HepG2 (cell line): Measurements from ENCODE around the gene OR52N4. TPM values are rescaled to one million over a fixed set of nuclear protein-coding genes. Genes with fewer than 3 reads are reported as not detected.

ENCODE experiments used
- ATAC-seq: fragments of 200-7000 bp; cut with Tn5 transposase; 3 replicates; pipeline ENCODE4 v1.9.1; 2020; ENCODE audit warnings: mild to moderate bottlenecking, moderate library complexity
- BruUV-seq: library from RNA; stranded (reverse); fragments of 400-500 nt; replicated peaks from 2 replicates; lab custom pipeline; 2021; lab: Mats Ljungman, UMichigan
- CTCF ChIA-PET: fragments of 300-600 bp; formaldehyde crosslinking; extraction: SDS; loops from one replicate; lab custom pipeline; 2021; ENCODE audit warnings: low total read pairs, inconsistent platforms, low intra/inter-chr PET ratio; lab: Yijun Ruan, JAX
- POLR2A ChIA-PET: fragments of 350-600 bp; sonication (Branson Sonifier 250); formaldehyde crosslinking; loops from one replicate; lab custom pipeline; 2020; ENCODE audit warnings: antibody characterized with exemption, inconsistent platforms; lab: Yijun Ruan, JAX
- DNase-seq: peaks from one replicate; pipeline ENCODE4 v3.0.0-alpha.2; 2015; ENCODE audit warnings: low spot score
- FAIRE-seq: peaks from 3 replicates; lab custom pipeline; 2011; peaks lifted over from hg19 to GRCh38; lab: Jason Lieb, UNC
- H2AFZ ChIP-seq: one replicate; pipeline ENCODE4 v1.6.1; 2011; ENCODE audit warnings: low read length, inconsistent platforms
- H3K27ac ChIP-seq: fragments of 300-600 bp; 3 replicates; pipeline ENCODE4 v1.8.0; 2011; ENCODE audit warnings: mixed run types, mild to moderate bottlenecking, mixed read lengths, low read length, inconsistent platforms; ENCODE audit not compliant: insufficient read depth; ENCODE audit errors: extremely low read length
- H3K27me3 ChIP-seq, 2 experiments: fragments of 200-600 bp in 1 of 2; 2 replicates in 1 of 2; 3 replicates in 1 of 2; pipeline versions ENCODE4 v1.6.0 to v1.8.0; 2011; ENCODE audit warnings: low read length in 2 of 2, mild to moderate bottlenecking in 2 of 2, moderate library complexity in 2 of 2, inconsistent platforms in 1 of 2; ENCODE audit not compliant: insufficient read depth in 2 of 2, control insufficient read depth in 1 of 2
- H3K36me3 ChIP-seq, 2 experiments: fragments of 200-600 bp in 1 of 2; replicated peaks in 1 of 2; 2 replicates in 1 of 2; 3 replicates in 1 of 2; pipeline versions ENCODE4 v1.5.1 to v1.8.0; 2011; ENCODE audit warnings: low read length in 2 of 2, inconsistent platforms in 1 of 2; ENCODE audit not compliant: insufficient read depth in 2 of 2, control insufficient read depth in 1 of 2
- H3K4me1 ChIP-seq: 2 replicates; pipeline ENCODE4 v1.5.1; 2012; ENCODE audit warnings: low read length, inconsistent platforms; ENCODE audit not compliant: insufficient read depth
- H3K4me2 ChIP-seq: 2 replicates; pipeline ENCODE4 v1.6.0; 2011; ENCODE audit warnings: low read depth, low read length, inconsistent platforms
- H3K4me3 ChIP-seq, 3 experiments: fragments of 200-600 bp in 1 of 3; sonication (generic), shearing (Covaris generic) in 1 of 3; replicated peaks in 1 of 3; 2 replicates each; pipeline ENCODE4 v1.5.1; 2011 to 2016; ENCODE audit warnings: low read length in 3 of 3, inconsistent platforms in 2 of 3, low read depth in 2 of 3, mild to moderate bottlenecking in 2 of 3, control low read depth in 1 of 3, mixed read lengths in 1 of 3; ENCODE audit not compliant: insufficient read depth in 1 of 3
- H3K79me2 ChIP-seq: one replicate; pipeline ENCODE4 v1.6.1; 2011; ENCODE audit warnings: low read length, inconsistent platforms; ENCODE audit not compliant: insufficient read depth
- H3K9ac ChIP-seq: 2 replicates; pipeline ENCODE4 v1.6.0; 2011; ENCODE audit warnings: mild to moderate bottlenecking, low read depth, low read length, inconsistent platforms; ENCODE audit not compliant: insufficient read depth
- H3K9me3 ChIP-seq: 2 replicates; pipeline ENCODE4 v1.5.1; 2012; ENCODE audit warnings: mild to moderate bottlenecking, low read length
- H4K20me1 ChIP-seq: 2 replicates; pipeline ENCODE4 v1.6.0; 2011; ENCODE audit warnings: inconsistent platforms, mild to moderate bottlenecking, low read length, moderate library complexity; ENCODE audit not compliant: insufficient read depth
- KLF9 ChIP-seq: IDR thresholded peaks from 2 replicates; pipeline ENCODE4 v1.6.1; 2016; ENCODE audit warnings: low read depth
- SNAPC4 ChIP-seq: sonication (generic); formaldehyde crosslinking; IDR thresholded peaks from 2 replicates; pipeline ENCODE4 v1.4.0; 2020; ENCODE audit warnings: mild to moderate bottlenecking, missing genetic modification reagents
- ZBTB46 ChIP-seq: sonication (generic); formaldehyde crosslinking; IDR thresholded peaks from 2 replicates; pipeline ENCODE4 v1.4.0; 2020; ENCODE audit warnings: mild to moderate bottlenecking, missing genetic modification reagents, borderline replicate concordance
- ZNF12 ChIP-seq: sonication (generic); formaldehyde crosslinking; IDR thresholded peaks from 2 replicates; pipeline ENCODE4 v1.5.0; 2020; ENCODE audit warnings: missing genetic modification reagents
- ZNF431 ChIP-seq: sonication (generic); formaldehyde crosslinking; IDR thresholded peaks from 2 replicates; pipeline ENCODE4 v1.9.0; 2022; ENCODE audit warnings: missing genetic modification reagents, low read depth, mild to moderate bottlenecking, borderline replicate concordance
- ZNF512B ChIP-seq: sonication (generic); formaldehyde crosslinking; IDR thresholded peaks from 2 replicates; pipeline ENCODE4 v1.5.1; 2020; ENCODE audit warnings: missing genetic modification reagents, mild to moderate bottlenecking, borderline replicate concordance
- WGBS: methylation state at CpG from one replicate; pipeline ENCODE4 v1.1.6; 2017; ENCODE audit warnings: low lambda C conversion rate; 5-methylcytosine and 5-hydroxymethylcytosine counted together
- in situ Hi-C: cut with HindIII; loops from 2 replicates; pipeline ENCODE4 v1.10.0; 2017; ENCODE audit warnings: low pct_unique_long_range_greater_than_20kb; ENCODE audit not compliant: extremely low pct_ligation_motif_present
- intact Hi-C: fragments of 100-400 bp; cut with micrococcal nuclease; formaldehyde crosslinking; loops from one replicate; pipeline ENCODE4 v1.10.0; 2022; ENCODE audit not compliant: unreplicated experiment
- polyA plus RNA-seq, 8 experiments: library from polyadenylated mRNA; depleted of rRNA in 3 of 8; stranded (reverse) in 7 of 8; unstranded in 1 of 8; fragments of >200 nt; fragmentation: Illumina TruSeq in 4 of 8; extraction: Trizol in 4 of 8; gene quantifications; 2 replicates each; pipeline versions ENCODE4 v1.2.1 to v1.2.3, GENCODE V29; 2011 to 2016; ENCODE audit warnings: low read depth in 4 of 8, missing spikeins in 1 of 8, mixed read lengths in 1 of 8; ENCODE audit not compliant: insufficient read depth in 1 of 8
- total RNA-seq, 5 experiments: library from RNA; depleted of rRNA; stranded (reverse); fragments of >200 nt; fragmentation: Illumina TruSeq; extraction: Trizol; gene quantifications; 2 replicates each; pipeline ENCODE4 v1.2.3, GENCODE V29; 2016; ENCODE audit warnings: low read depth in 1 of 5
- TF ChIP-seq, protein P1 (sequence below): sonication (generic); formaldehyde crosslinking; IDR thresholded peaks from 2 replicates; pipeline ENCODE4 v1.4.0; 2020; ENCODE audit warnings: missing genetic modification reagents

The OR52N4 gene
- total and polyA plus RNA-seq, 2 of the 13 experiments (the other 11 are each of a cell fraction or from before 2014, with no cell fraction given): 0.09 to 0.30 TPM

GRCh38 chr11:5796541-5796940 lies 42.5 kb downstream of the OR52N4 start (continued):
- TF ChIP-seq ZBTB46 (CRISPR knock-in tag) (no peak), SNAPC4 (no peak)
- TF ChIP-seq, all 625 proteins: peak for 0

DNA sequence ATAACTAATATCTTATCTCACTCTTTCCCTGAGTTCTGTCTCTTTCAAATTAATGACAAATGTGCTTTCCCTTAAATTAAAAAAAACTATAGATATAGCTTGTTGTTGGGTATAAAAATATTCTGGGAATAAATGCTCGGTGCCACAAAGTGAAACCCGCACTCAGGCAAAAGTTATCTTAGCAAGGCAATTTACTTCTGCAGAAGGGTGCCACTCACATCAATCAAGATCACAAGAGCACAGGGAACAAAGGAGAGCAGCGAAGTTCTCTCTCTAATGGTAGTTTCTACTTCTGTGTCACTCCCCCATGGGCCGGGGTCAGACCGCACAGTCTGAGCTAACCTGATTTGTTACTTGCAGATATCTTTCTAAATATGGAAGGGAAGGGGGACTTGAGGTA lies 49.9 kb downstream of the OR52N4 start:
- WGBS: 58% methylated on average over 5 of the region's 5 CpGs
- TF ChIP-seq KLF9 (CRISPR knock-in tag): no peak
- no peak for TF ChIP-seq ZNF512B
- TF ChIP-seq ZNF12: no peak
- TF ChIP-seq, protein P1, sequence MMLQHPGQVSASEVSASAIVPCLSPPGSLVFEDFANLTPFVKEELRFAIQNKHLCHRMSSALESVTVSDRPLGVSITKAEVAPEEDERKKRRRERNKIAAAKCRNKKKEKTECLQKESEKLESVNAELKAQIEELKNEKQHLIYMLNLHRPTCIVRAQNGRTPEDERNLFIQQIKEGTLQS (CRISPR knock-in tag): no peak
- TF ChIP-seq ZNF431 (CRISPR knock-in tag): no peak
- ChIA-PET POLR2A (no interaction called here), CTCF (interaction anchor here (1.0 kb wide), 1 partner anchor 328 kb away, joined by 3 read pairs; no protein-coding TSS in a partner anchor)
- DNase-seq: no peak
- H3K9ac ChIP-seq: no peak overlapping the region
- H2AFZ ChIP-seq: no peak overlapping the region
- peaks cover 0 to 21% of the 10 kb centered on the region in 2 experiments; a peak in 4 of 5 replicates for H3K27me3 ChIP-seq
- H4K20me1 ChIP-seq: no peaks in the 10 kb centered on the region
- H3K9me3 ChIP-seq: no peaks in the 10 kb centered on the region
- intact Hi-C loops (no loop called here), in situ Hi-C loops (loop anchor here (10.0 kb wide), 1 partner anchor 119 kb away; the partner anchor contains the start of genes TRIM22 and TRIM5)
- peaks cover 16% of the 10 kb centered on the region for H3K4me1 ChIP-seq
- H3K79me2 ChIP-seq: no peaks in the 10 kb centered on the region
- BruUV-seq: no TSS peak
- no peak overlapping the region for H3K4me3 ChIP-seq
- ATAC-seq: no peak
- no peak overlapping the region for H3K27ac ChIP-seq
- H3K4me2 ChIP-seq: no peak overlapping the region
- H3K36me3 ChIP-seq: no peaks in the 10 kb centered on the region
- no peak for FAIRE-seq
